HG03460 (cell line): Measurements from ENCODE around the gene TRABD2A.
"Not testable (repeated sequence)": the region's sequence is repeated elsewhere in the genome, so short reads cannot be mapped to it uniquely, and the experiment has no call there.

Experiments
- ATAC-seq: cut with Tn5 transposase; IDR thresholded peaks from one replicate; pipeline ENCODE4 v1.9.1; 2021; ENCODE audit not compliant: unreplicated experiment

Gene TRABD2A

GRCh38 chr2:84880645-84881521 lies at the start of gene TRABD2A:
Gene TRABD2A (minus strand): TSS chr2:84881084. CDS start chr2:84881039, 45 bp downstream.
- no peak for ATAC-seq

GRCh38 chr2:84927275-84927627 lies 46.4 kb upstream of the TRABD2A start:
- no peak for ATAC-seq

- ATAC-seq, result peak; percentile 74
Measured at GRCh38 chr2:84925724-84926376, 45.0 kb upstream of the TRABD2A start.

GRCh38 chr2:84925336-84925723 lies 44.4 kb upstream of the TRABD2A start:
- ATAC-seq, result no peak

GRCh38 chr2:84924173-84925106 lies 43.6 kb upstream of the TRABD2A start:
- peak; percentile 36 for ATAC-seq

GRCh38 chr2:84923009-84923408 lies 42.1 kb upstream of the TRABD2A start:
- ATAC-seq, result no peak

- ATAC-seq, result peak; percentile 39
Measured at GRCh38 chr2:84919885-84920580, 39.1 kb upstream of the TRABD2A start.

- ATAC-seq, result no peak
Measured at GRCh38 chr2:84918430-84918829, 37.5 kb upstream of the TRABD2A start.

GRCh38 chr2:84917821-84918220 lies 36.9 kb upstream of the TRABD2A start:
- not testable (repeated sequence) for ATAC-seq

- not testable (repeated sequence) for ATAC-seq
Measured at GRCh38 chr2:84915675-84916074, 34.8 kb upstream of the TRABD2A start.

GRCh38 chr2:84914334-84914733 lies 33.5 kb upstream of the TRABD2A start:
- ATAC-seq, result no peak

- no peak for ATAC-seq
Measured at GRCh38 chr2:84912984-84913383, 32.1 kb upstream of the TRABD2A start.

GRCh38 chr2:84911135-84911678 lies 30.3 kb upstream of the TRABD2A start:
- ATAC-seq, result no peak

- no peak for ATAC-seq
Measured at GRCh38 chr2:84908948-84909713, 28.2 kb upstream of the TRABD2A start.

GRCh38 chr2:84906900-84907714 lies 26.2 kb upstream of the TRABD2A start:
- peak; percentile 37 for ATAC-seq

GRCh38 chr2:84906108-84906899 lies 25.4 kb upstream of the TRABD2A start:
- peak; percentile 31 for ATAC-seq

GRCh38 chr2:84905181-84906107 lies 24.6 kb upstream of the TRABD2A start, which contains the start of gene TMSB10:
Gene TMSB10 (plus strand): TSS chr2:84905656.
- ATAC-seq, result peak; percentile 63
